H9 (cell line): ENCODE results near the gene ANAPC4. TPM values are rescaled to one million over a fixed set of nuclear protein-coding genes. Genes with fewer than 3 reads are reported as not detected.

Experiments
- DNase-seq: peaks from one replicate; pipeline ENCODE4 v3.0.0-alpha.2; 2017
- H2AFZ ChIP-seq: one replicate; pipeline ENCODE4 v1.6.1; 2013; ENCODE audit warnings: mild to moderate bottlenecking, low read length, control low read depth, moderate library complexity
- H2AK5ac ChIP-seq: 2 replicates; pipeline ENCODE4 v1.6.1; 2013; ENCODE audit warnings: low read length, control low read depth, mixed read lengths; ENCODE audit not compliant: insufficient read length
- H2BK120ac ChIP-seq: one replicate; pipeline ENCODE4 v1.6.1; 2013; ENCODE audit warnings: low read depth, mild to moderate bottlenecking, low read length, control low read depth, inconsistent platforms; ENCODE audit not compliant: poor library complexity, severe bottlenecking
- H2BK12ac ChIP-seq: 2 replicates; pipeline ENCODE4 v1.6.1; 2013; ENCODE audit warnings: low read length, control low read depth, mixed read lengths, low read depth; ENCODE audit not compliant: insufficient read length
- H2BK15ac ChIP-seq: 2 replicates; pipeline ENCODE4 v1.6.1; 2013; ENCODE audit warnings: low read depth, low read length, control low read depth
- H2BK20ac ChIP-seq: one replicate; pipeline ENCODE4 v1.6.1; 2013; ENCODE audit warnings: low read depth, mild to moderate bottlenecking, low read length, control low read depth, inconsistent platforms; ENCODE audit not compliant: poor library complexity, severe bottlenecking
- H2BK5ac ChIP-seq: 2 replicates; pipeline ENCODE4 v1.6.1; 2013; ENCODE audit warnings: low read length, control low read depth, mixed read lengths; ENCODE audit not compliant: insufficient read length
- H3K14ac ChIP-seq: 2 replicates; pipeline ENCODE4 v1.6.1; 2013; ENCODE audit warnings: low read length, control low read depth; ENCODE audit not compliant: insufficient read depth
- H3K18ac ChIP-seq: 2 replicates; pipeline ENCODE4 v1.6.1; 2013; ENCODE audit warnings: low read depth, mild to moderate bottlenecking, mixed read lengths, low read length, control low read depth; ENCODE audit not compliant: insufficient read length
- H3K23ac ChIP-seq: 2 replicates; pipeline ENCODE4 v1.6.1; 2013; ENCODE audit warnings: low read length, control low read depth, mixed read lengths, low read depth; ENCODE audit not compliant: insufficient read length
- H3K23me2 ChIP-seq: 2 replicates; pipeline ENCODE4 v1.6.1; 2013; ENCODE audit warnings: low read depth, mild to moderate bottlenecking, mixed read lengths, low read length, control low read depth; ENCODE audit not compliant: insufficient read length, poor library complexity, severe bottlenecking
- H3K27ac ChIP-seq: 2 replicates; pipeline ENCODE4 v1.5.1; 2013; ENCODE audit warnings: low read length, control low read depth, mixed read lengths, low read depth; ENCODE audit not compliant: insufficient read length
- H3K27me3 ChIP-seq: 2 replicates; pipeline ENCODE4 v1.6.1; 2013; ENCODE audit warnings: low read length, control low read depth, inconsistent platforms; ENCODE audit not compliant: insufficient read depth
- H3K4ac ChIP-seq: 2 replicates; pipeline ENCODE4 v1.6.1; 2013; ENCODE audit warnings: low read depth, mild to moderate bottlenecking, control low read depth, inconsistent platforms, low read length, moderate library complexity
- H3K4me1 ChIP-seq: 2 replicates; pipeline ENCODE4 v1.6.1; 2013; ENCODE audit warnings: low read length, control low read depth, inconsistent platforms; ENCODE audit not compliant: insufficient read depth
- H3K4me2 ChIP-seq: 2 replicates; pipeline ENCODE4 v1.6.1; 2013; ENCODE audit warnings: low read length, control low read depth, mixed read lengths; ENCODE audit not compliant: insufficient read length, insufficient read depth
- H3K56ac ChIP-seq: 2 replicates; pipeline ENCODE4 v1.6.1; 2013; ENCODE audit warnings: low read depth, mild to moderate bottlenecking, mixed read lengths, low read length, control low read depth; ENCODE audit not compliant: insufficient read length
- H3K79me1 ChIP-seq: 2 replicates; pipeline ENCODE4 v1.6.1; 2013; ENCODE audit warnings: low read depth, mild to moderate bottlenecking, moderate library complexity, low read length, control low read depth, inconsistent platforms; ENCODE audit not compliant: insufficient read depth, poor library complexity, severe bottlenecking
- H3K79me2 ChIP-seq: 2 replicates; pipeline ENCODE4 v1.6.1; 2013; ENCODE audit warnings: low read length, control low read depth, inconsistent platforms; ENCODE audit not compliant: insufficient read depth
- H3K9ac ChIP-seq: 2 replicates; pipeline ENCODE4 v1.6.1; 2013; ENCODE audit warnings: low read length, control low read depth, mixed read lengths; ENCODE audit not compliant: insufficient read length; ENCODE audit errors: extremely low read depth
- H3K9me3 ChIP-seq: one replicate; pipeline ENCODE4 v1.6.1; 2013; ENCODE audit warnings: low read depth, low read length, inconsistent platforms; ENCODE audit not compliant: control insufficient read depth
- H3T11ph ChIP-seq: one replicate; pipeline ENCODE4 v1.6.1; 2013; ENCODE audit warnings: mild to moderate bottlenecking, low read length, control low read depth, inconsistent platforms
- H4K20me1 ChIP-seq: one replicate; pipeline ENCODE4 v1.6.1; 2013; ENCODE audit not compliant: control insufficient read depth, insufficient read length, insufficient read depth
- H4K5ac ChIP-seq: 2 replicates; pipeline ENCODE4 v1.6.1; 2013; ENCODE audit warnings: low read depth, mild to moderate bottlenecking, mixed read lengths, low read length, control low read depth; ENCODE audit not compliant: insufficient read length
- H4K8ac ChIP-seq: replicated peaks from 2 replicates; pipeline ENCODE4 v1.6.1; 2013; ENCODE audit warnings: low read length, control low read depth, mixed read lengths, low read depth; ENCODE audit not compliant: insufficient read length
- H4K91ac ChIP-seq: 2 replicates; pipeline ENCODE4 v1.6.1; 2013; ENCODE audit warnings: low read depth, mild to moderate bottlenecking, moderate library complexity, mixed read lengths, low read length, control low read depth; ENCODE audit not compliant: insufficient read length
- H3K27ac Mint-ChIP-seq, 3 experiments: 2 replicates in 2 of 3; 3 replicates in 1 of 3; pipeline ENCODE4 v1.8.0; 2020 to 2021; ENCODE audit warnings: mixed read lengths in 3 of 3, mild to moderate bottlenecking in 1 of 3, moderate library complexity in 1 of 3
- H3K27me3 Mint-ChIP-seq: 2 replicates; pipeline ENCODE4 v1.8.0; 2021; ENCODE audit warnings: low read depth, mild to moderate bottlenecking, moderate library complexity, mixed read lengths
- H3K36me3 Mint-ChIP-seq, 3 experiments: 2 replicates in 2 of 3; 3 replicates in 1 of 3; pipeline ENCODE4 v1.8.0; 2020 to 2021; ENCODE audit warnings: low read depth in 3 of 3, mixed read lengths in 3 of 3; ENCODE audit not compliant: insufficient read depth in 1 of 3
- H3K4me1 Mint-ChIP-seq, 2 experiments: 2 replicates each; pipeline ENCODE4 v1.8.0; 2020; ENCODE audit warnings: mixed read lengths in 2 of 2
- H3K4me3 Mint-ChIP-seq, 2 experiments: 2 replicates in 1 of 2; 3 replicates in 1 of 2; pipeline ENCODE4 v1.8.0; 2020 to 2021; ENCODE audit warnings: mild to moderate bottlenecking in 2 of 2, mixed read lengths in 2 of 2, moderate library complexity in 1 of 2
- H3K9me3 Mint-ChIP-seq, 2 experiments: 2 replicates in 1 of 2; 3 replicates in 1 of 2; pipeline ENCODE4 v1.8.0; 2020; ENCODE audit warnings: mild to moderate bottlenecking in 2 of 2, mixed read lengths in 2 of 2, moderate library complexity in 1 of 2
- CTCF ChIP-seq: fragments of 200-600 bp; sonication (generic); conservative IDR thresholded peaks from 3 replicates; pipeline ENCODE4 v1.8.0; 2021; ENCODE audit warnings: antibody characterized with exemption, mild to moderate bottlenecking
- WGBS: extraction: QIAGEN DNeasy Blood & Tissue Kit; methylation state at CpG from one replicate; pipeline ENCODE4 v1.1.7; 2013; ENCODE audit warnings: missing lambda C conversion rate, low lambda C conversion rate, mixed read lengths; ENCODE audit not compliant: insufficient read length; ENCODE audit errors: extremely low coverage; 5-methylcytosine and 5-hydroxymethylcytosine counted together
- total RNA-seq: library from RNA; stranded (reverse); gene quantifications from 2 replicates; pipeline ENCODE4 v1.2.1, GENCODE V29; 2021

Gene ANAPC4
- total RNA-seq, 1 experiment from 2014 or later: 42.5 TPM

- no peak overlapping the region for H3K18ac ChIP-seq
- no peak overlapping the region for H3K4me3 Mint-ChIP-seq
These were observed 22.4 kb downstream of the ANAPC4 start for GRCh38 chr4:25399510-25399909.

More at GRCh38 chr4:25399510-25399909, 22.4 kb downstream of the ANAPC4 start:
- no peak overlapping the region for H2BK15ac ChIP-seq
- no peak overlapping the region for H4K5ac ChIP-seq
- H2BK120ac ChIP-seq: no peak overlapping the region
- no peak overlapping the region for H2AK5ac ChIP-seq
- no peak for DNase-seq
- H2AFZ ChIP-seq: no peak overlapping the region
- no peaks in the 10 kb centered on the region for H3K79me1 ChIP-seq
- H4K91ac ChIP-seq: no peak overlapping the region
- no peak overlapping the region for H3K4me2 ChIP-seq
- no peak overlapping the region for H3K27ac Mint-ChIP-seq
- H3K36me3 Mint-ChIP-seq: peaks cover 31 to 83% (median 50%) of the 10 kb centered on the region in 3 experiments; a peak in 6 of 7 replicates
- H3K56ac ChIP-seq: no peak overlapping the region
- H4K8ac ChIP-seq: no peak overlapping the region
- no peaks in the 10 kb centered on the region for H3K9me3 ChIP-seq
- H3K27me3 ChIP-seq: no peaks in the 10 kb centered on the region
- no peak overlapping the region for H3K14ac ChIP-seq
- H3K9me3 Mint-ChIP-seq: no peaks in the 10 kb centered on the region
- H2BK20ac ChIP-seq: no peak overlapping the region
- H3K4me1 Mint-ChIP-seq: no peaks in the 10 kb centered on the region
- no peak overlapping the region for H3K27ac ChIP-seq
- no peak overlapping the region for H3T11ph ChIP-seq
- WGBS: no CpG with 5 or more reads among the region's 4 CpGs
- H2BK12ac ChIP-seq: no peak overlapping the region
- no peak overlapping the region for H2BK5ac ChIP-seq
- no peaks in the 10 kb centered on the region for H4K20me1 ChIP-seq
- H3K4ac ChIP-seq: no peak overlapping the region
- no peak for TF ChIP-seq CTCF
- no peaks in the 10 kb centered on the region for H3K4me1 ChIP-seq
- H3K23ac ChIP-seq: no peak overlapping the region
- H3K79me2 ChIP-seq: no peaks in the 10 kb centered on the region
- no peak overlapping the region for H3K9ac ChIP-seq
- no peaks in the 10 kb centered on the region for H3K27me3 Mint-ChIP-seq
- no peaks in the 10 kb centered on the region for H3K23me2 ChIP-seq
